RCC 7860 (cell line): ENCODE results near the gene BTRC.
A peak's percentile ranks its signal among the peaks of the same experiment; 100 is the strongest.
"Not testable (repeated sequence)": the region's sequence is repeated elsewhere in the genome, so short reads cannot be mapped to it uniquely, and the experiment has no call there.

Experiments
- DNase-seq: peaks from one replicate; pipeline ENCODE4 v3.0.0-alpha.2; 2015; ENCODE audit warnings: low spot score
- FAIRE-seq: peaks from 2 replicates; lab custom pipeline; 2012; peaks lifted over from hg19 to GRCh38; lab: Jason Lieb, UNC

BTRC gene

DNA sequence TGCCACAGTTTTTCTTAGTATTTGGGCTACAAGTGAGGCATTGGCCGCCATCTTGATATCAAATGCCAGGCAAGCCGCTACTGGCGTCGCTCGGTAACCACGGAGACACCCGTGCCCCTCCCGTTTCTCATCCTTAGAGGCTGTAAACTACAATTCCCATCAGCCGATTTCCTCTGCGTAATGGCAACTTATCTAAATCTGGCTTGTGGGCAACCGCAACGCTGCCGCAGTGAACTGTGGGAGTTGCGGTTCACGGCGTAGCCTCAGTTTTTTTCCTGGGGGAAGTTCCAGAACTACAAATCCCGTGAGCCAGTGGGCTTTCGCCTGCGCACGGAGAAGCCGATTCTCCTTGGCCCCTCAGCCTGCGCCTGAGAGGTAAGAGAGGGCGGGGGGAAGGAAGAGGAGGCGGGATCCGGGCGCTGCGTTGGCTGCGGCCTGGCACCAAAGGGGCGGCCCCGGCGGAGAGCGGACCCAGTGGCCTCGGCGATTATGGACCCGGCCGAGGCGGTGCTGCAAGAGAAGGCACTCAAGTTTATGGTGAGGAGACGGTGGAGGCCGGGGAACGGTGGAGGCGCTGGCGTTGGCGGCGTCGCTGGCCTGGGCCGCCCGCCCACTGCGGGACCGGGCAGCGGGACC lies at the start of gene BTRC:
Gene BTRC (plus strand): TSS at position 474 of the 636 bp plus-strand sequence. CDS start 16 bp downstream, at position 490.
- DNase-seq (peak; percentile 99), FAIRE-seq (peak; percentile 95)

DNA sequence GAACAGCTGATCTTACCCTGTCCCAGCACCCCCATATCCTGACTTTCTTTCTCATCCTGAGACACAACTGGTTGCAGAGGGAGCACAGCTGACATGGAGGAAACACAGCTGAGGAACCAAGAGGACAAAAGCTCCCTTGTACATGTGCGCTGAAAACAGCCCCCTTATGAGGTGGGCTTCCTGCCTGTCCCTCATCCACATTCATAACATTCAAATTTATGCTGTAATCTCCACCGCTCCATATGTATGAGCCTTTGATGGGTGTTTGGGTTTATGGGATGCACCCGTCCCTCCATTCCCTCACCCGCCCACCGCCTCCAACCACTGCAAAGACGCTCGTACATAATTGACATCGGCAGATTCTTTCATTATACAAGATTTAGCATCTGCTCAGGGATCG lies 49.6 kb upstream of the BTRC start:
- FAIRE-seq (no peak), DNase-seq (no peak)

DNA sequence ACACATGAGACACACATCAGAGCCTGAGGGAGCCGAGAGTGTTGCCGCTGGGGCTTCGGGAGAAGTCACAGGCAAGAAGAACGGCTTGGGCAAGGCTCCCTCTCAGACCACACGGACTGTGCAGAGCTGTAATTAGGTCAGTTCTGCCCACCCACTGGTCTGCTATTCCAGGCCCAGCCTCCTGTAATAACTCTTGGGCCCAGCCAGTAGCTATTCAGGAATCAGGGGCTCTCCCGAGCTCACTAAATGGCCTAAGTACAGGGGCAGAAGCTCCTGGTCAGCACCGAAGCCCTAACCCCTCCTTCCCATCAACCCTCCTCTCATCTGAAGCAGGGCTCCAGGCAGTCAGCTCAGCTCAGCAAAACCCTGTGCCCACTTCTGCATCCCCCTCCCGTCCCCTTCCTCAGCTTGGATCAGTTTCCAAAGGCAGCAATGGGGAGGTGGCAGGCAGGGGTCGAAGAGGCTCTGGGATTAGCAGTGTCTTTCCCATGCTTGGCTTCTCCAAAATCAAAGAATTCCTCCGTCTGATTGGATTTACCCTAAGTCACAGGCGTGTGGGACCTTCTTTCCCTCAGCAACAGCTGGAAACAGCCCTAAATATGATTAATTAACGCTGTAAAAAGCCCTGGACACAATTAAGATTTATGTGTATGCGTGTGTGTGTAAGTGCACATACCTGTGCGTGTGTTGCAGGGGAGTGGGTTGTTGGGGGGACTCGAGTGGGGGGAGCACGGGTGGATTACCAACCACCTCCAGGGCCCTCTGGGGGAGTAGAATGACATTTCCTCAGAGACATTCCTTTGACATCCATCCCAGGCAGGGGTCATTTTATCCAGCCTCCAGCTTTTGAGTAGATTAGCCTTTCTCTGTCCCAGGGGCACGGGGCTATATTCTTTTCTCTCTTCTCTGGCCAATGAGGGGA lies 48.4 kb upstream of the BTRC start:
- DNase-seq, result no peak
- FAIRE-seq, result no peak

DNA sequence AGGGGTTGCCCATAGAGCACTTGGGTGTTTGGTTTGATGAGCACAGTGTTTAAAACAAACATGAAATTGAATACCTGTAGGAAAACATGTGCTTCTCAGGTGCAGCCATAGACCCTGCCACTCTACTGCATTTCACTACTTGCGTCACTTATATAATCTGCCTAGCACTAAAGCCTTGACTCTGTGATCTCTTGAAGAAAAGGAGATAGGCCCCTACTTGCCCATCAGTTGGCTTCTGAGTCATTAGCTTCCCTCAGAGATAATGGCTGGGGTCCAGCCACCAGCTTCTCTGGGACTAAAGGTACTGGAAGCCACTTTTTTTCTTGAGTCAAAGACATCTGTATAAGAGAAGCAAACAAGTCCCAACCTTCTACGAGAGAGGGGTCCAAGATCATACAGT lies 45.9 kb upstream of the BTRC start:
- FAIRE-seq, result no peak
- no peak for DNase-seq

DNA sequence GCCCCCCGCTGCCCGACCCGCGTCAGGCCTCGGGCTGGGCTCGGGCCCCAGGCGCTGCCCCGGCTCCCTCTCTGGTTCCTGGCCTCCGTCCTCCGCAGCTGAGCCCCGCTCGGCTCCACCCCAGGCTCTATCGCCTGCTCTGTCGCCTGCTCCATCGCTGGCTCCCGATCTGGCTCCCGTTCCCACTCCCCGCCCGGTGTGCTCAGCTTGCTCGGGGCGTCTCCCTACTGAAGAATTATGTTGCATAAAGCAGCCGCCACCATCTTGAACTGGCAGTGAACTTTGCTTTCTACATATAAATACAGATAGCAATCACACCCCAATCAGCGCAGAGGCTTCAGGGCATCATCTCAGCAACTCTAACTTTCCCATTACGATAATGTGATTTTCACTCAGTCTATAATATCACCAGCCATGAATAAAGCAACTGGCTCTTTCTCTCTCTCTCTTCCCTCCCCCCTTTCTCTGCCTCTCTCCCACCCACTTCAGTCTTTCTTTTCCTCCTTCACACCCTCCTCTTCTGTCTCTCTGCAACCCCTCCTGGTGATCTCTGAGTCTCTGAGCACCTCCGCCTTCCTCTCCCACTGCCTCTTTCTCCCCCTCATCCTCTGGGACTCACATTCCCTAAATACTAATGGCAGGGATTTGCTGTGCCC lies 43.3 kb upstream of the BTRC start:
- FAIRE-seq, result no peak
- no peak for DNase-seq

DNA sequence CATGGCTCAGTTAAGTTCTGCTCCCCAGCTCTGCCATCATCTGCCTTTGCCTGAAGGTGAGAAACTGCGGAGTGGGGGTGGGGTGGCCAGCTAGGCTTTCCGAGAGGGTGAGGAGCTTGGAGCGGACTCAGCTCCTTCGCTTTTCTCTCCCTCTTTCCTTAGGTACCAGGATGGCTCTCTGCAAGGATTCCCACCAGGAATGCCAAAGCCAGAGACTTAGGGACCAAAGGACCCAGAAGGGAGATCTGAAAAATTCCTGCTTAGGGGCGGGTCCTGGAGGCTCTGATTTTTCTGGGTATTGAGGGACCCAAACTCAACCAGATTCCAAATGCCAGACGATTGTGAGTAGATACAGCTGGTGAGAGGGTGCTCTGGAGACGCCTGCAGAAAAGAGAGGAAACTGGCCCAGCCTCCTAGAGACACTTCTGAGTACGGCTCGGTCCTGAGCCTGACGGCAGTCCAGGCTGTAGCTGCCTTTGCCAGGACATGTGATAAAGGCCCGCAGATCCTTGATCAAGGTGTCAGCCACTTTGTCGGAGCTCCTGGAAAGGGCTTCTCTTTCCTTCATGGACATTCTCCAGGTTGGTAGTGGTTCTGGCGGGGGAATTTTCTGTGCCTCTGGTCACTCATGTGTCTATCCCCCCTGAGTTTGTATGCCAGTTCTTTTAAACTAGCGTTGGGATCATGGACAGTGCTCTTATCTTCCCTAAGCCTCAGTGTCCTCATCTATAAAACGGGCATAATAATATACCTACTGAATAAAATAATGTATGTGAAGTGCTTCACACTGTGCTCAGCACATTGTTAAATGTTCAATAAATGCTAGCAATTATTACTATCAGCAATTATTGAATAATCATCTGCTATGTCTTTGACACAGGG lies 42.5 kb upstream of the BTRC start:
- no peak for DNase-seq
- FAIRE-seq, result no peak

GRCh38 chr10:101319241-101319915 lies 34.6 kb upstream of the BTRC start:
- FAIRE-seq, result no peak
- no peak for DNase-seq

GRCh38 chr10:101321073-101321472 lies 32.9 kb upstream of the BTRC start:
- DNase-seq (no peak), FAIRE-seq (no peak)

- no peak for DNase-seq
- no peak for FAIRE-seq
Measured at GRCh38 chr10:101322266-101323108, 31.5 kb upstream of the BTRC start.

- no peak for DNase-seq
- FAIRE-seq, result no peak
Measured at GRCh38 chr10:101323495-101323894, 30.5 kb upstream of the BTRC start.

- DNase-seq, FAIRE-seq: not testable (repeated sequence)
Measured at GRCh38 chr10:101327454-101327853, 26.5 kb upstream of the BTRC start.

- DNase-seq (no peak), FAIRE-seq (no peak)
Measured at GRCh38 chr10:101329341-101330032, 24.5 kb upstream of the BTRC start.

- no peak for FAIRE-seq
- no peak for DNase-seq
Measured at GRCh38 chr10:101330231-101330630, 23.7 kb upstream of the BTRC start.

DNA sequence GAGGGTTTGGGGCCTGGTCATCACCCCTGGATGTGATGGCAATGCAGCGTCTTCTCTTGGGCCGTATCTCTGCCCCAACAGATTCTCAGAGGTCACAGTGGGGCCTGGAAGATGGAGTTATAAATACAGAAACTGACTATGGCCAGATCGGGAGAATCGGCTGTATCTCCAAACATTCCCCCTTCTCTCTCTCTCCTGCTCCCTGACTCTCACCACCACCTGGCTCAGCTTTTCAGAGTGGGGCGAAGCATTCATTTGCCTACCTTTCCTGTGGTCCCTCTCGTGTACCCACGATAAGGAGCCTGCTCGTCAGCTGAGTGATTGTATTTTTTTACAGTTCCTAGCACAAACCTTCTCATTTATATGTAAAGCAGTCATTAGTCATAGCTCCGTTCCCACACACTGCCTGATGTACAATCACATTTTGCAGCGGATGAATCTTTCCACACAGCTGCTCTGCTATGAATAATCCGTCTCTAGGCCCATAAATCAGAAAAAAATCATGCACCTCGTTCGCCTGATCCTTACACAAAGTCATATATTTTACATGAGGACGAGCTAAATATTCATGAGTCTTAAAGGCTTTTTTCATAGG lies 23.2 kb upstream of the BTRC start:
- DNase-seq, result no peak

DNA sequence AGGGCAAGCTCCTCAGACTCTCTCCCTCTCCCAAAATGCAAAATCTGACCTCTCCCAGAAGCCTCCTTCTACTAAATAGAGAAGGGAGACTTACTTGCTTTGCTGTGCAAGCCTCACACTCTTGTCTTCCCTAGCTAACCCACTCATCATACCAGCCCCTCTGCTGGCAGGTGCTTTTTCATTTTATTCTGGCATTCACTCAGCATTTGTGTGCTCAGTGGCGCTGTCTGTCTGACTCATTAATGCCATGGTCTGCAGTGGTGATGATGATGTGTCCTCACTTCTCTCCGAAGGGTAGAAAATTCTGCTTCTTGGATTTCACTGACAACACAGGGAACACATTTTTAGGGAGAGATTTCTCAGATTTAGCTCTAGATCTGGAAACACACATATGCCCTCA lies 22.0 kb upstream of the BTRC start:
- DNase-seq (no peak), FAIRE-seq (no peak)

More for the DNA sequence above, 23.2 kb upstream of the BTRC start:
- FAIRE-seq, result no peak

- DNase-seq, FAIRE-seq: not testable (repeated sequence)
Measured at GRCh38 chr10:101334259-101334658, 19.7 kb upstream of the BTRC start.

GRCh38 chr10:101336382-101336781 lies 17.6 kb upstream of the BTRC start:
- FAIRE-seq (no peak), DNase-seq (no peak)

DNA sequence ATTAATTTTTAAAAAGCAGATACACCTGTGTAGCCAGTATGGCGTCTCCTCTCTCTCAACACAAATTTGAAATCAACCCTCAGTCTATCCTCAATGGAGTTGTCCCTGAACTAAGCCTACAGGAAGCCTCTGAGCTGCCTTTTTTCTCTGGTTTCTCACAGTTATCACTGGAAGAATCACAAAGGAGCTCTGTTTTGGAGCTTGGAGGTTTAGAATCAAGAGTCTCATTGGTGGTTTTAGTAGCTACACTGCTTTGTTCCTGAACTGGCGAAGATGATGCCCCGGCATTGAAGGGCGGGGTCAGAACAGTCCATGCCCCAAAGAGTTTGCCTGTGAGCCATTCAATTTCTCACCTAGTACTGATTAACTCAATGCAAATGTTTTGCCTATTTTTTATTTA lies 16.1 kb upstream of the BTRC start:
- FAIRE-seq (no peak), DNase-seq (no peak)
